ENCODE measurements around the gene PAQR5. TPM values are rescaled to one million over a fixed set of nuclear protein-coding genes. Genes with fewer than 3 reads are reported as not detected.

PAQR5 gene
- total RNA-seq, 1 experiment from 2014 or later, result 2.0 TPM

DNA sequence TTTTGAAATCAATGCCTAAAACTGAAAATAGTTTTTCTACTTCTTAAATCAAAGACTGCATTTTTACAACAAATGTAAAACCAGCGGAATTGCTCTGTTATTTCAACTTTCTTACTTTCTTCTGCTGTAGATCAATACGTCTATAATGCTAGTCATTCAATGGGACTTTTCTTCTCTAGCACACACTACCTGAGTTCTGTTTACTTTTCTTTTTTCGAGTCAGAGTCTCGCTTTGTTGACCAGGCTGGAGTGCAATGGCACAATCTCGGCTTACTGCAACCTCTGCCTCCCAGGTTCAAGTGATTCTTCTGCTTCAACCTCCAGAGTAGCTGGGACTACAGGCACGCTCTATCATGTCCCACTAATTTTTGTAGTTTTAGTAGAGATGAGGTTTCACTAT is 74.7 kb downstream of the PAQR5 start:
- no peak for DNase-seq (ENCODE audit: low read depth, low spot score)
- no peak for TF ChIP-seq POLR2AphosphoS5 (IDR thresholded peaks at IDR 0.05; ENCODE audit: low read depth, low read length)
- TF ChIP-seq TCF7L2 (IDR thresholded peaks at IDR 0.05; ENCODE audit: low read depth, low read length), result no peak
- no peak for TF ChIP-seq SIN3A (IDR thresholded peaks at IDR 0.05; ENCODE audit: borderline replicate concordance, insufficient read depth, low read depth, low read length)
- TF ChIP-seq, protein P1, sequence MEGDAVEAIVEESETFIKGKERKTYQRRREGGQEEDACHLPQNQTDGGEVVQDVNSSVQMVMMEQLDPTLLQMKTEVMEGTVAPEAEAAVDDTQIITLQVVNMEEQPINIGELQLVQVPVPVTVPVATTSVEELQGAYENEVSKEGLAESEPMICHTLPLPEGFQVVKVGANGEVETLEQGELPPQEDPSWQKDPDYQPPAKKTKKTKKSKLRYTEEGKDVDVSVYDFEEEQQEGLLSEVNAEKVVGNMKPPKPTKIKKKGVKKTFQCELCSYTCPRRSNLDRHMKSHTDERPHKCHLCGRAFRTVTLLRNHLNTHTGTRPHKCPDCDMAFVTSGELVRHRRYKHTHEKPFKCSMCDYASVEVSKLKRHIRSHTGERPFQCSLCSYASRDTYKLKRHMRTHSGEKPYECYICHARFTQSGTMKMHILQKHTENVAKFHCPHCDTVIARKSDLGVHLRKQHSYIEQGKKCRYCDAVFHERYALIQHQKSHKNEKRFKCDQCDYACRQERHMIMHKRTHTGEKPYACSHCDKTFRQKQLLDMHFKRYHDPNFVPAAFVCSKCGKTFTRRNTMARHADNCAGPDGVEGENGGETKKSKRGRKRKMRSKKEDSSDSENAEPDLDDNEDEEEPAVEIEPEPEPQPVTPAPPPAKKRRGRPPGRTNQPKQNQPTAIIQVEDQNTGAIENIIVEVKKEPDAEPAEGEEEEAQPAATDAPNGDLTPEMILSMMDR (IDR thresholded peaks at IDR 0.05), result no peak
- TF ChIP-seq, protein P2, sequence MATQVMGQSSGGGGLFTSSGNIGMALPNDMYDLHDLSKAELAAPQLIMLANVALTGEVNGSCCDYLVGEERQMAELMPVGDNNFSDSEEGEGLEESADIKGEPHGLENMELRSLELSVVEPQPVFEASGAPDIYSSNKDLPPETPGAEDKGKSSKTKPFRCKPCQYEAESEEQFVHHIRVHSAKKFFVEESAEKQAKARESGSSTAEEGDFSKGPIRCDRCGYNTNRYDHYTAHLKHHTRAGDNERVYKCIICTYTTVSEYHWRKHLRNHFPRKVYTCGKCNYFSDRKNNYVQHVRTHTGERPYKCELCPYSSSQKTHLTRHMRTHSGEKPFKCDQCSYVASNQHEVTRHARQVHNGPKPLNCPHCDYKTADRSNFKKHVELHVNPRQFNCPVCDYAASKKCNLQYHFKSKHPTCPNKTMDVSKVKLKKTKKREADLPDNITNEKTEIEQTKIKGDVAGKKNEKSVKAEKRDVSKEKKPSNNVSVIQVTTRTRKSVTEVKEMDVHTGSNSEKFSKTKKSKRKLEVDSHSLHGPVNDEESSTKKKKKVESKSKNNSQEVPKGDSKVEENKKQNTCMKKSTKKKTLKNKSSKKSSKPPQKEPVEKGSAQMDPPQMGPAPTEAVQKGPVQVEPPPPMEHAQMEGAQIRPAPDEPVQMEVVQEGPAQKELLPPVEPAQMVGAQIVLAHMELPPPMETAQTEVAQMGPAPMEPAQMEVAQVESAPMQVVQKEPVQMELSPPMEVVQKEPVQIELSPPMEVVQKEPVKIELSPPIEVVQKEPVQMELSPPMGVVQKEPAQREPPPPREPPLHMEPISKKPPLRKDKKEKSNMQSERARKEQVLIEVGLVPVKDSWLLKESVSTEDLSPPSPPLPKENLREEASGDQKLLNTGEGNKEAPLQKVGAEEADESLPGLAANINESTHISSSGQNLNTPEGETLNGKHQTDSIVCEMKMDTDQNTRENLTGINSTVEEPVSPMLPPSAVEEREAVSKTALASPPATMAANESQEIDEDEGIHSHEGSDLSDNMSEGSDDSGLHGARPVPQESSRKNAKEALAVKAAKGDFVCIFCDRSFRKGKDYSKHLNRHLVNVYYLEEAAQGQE (IDR thresholded peaks at IDR 0.05; ENCODE audit: insufficient read depth in 1 of 2, low read depth in 2 of 2, low read length in 1 of 2), result no peak
- no peak for ATAC-seq
- Histone ChIP-seq H3K27ac (ENCODE audit: low read length) (no peak overlapping the region), H3K4me1 (ENCODE audit: control insufficient read depth, insufficient read depth, low read length) (no peaks in the 10 kb centered on the region), H3K36me3 (ENCODE audit: control insufficient read depth, insufficient read depth, low read length) (no peaks in the 10 kb centered on the region), H3K27me3 (ENCODE audit: control insufficient read depth, insufficient read depth, low read length) (no peaks in the 10 kb centered on the region; the same call in 1 of the 2 replicates), H3K9me3 (ENCODE audit: control insufficient read depth, insufficient read depth, low read depth, low read length) (no peaks in the 10 kb centered on the region), H3K4me3 (ENCODE audit: low read depth in 2 of 2, low read length in 2 of 2) (no peak overlapping the region)
- no TSS peak for BruUV-seq (replicated peaks)
- in situ Hi-C loops (cut with HindIII; ENCODE audit: low pct_unique_long_range_greater_than_20kb, low sequenced_read_pairs), result no loop called here
- ChIA-PET CTCF (no interaction called here), POLR2A (no interaction called here)
- intact Hi-C loops (cut with micrococcal nuclease; ENCODE audit: unreplicated experiment), result no loop called here

DNA sequence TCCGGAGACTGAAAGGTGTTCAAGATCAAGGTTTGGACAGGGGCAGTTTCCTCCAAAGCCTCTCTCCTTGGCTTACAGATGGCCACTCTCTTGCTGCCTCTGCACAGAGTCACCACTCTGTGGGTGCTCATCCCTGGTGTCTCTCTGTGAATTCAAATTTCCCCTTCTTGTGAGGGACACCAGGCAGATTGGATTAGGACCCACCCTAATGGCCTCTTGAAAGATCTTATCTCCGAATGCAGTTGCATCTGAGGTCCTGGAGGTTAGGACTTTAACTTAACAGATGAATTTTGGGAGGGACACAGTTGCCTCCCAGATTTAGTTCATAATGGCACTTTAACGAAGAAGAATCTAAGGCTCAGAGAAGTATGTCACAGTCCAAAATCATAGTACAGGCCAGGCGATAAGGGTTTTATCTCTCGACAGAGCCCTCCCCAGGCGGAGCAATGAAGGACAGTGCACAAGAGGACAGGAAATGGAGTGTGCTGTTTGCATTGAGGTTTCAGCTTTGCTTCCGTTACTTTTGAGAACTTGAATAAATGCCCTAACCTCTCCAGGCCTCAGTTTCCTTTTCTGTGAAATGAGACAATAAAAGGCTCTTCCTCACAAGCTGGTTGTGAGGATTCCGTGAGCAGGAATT is 76.6 kb downstream of the PAQR5 start:
- DNase-seq (ENCODE audit: low read depth, low spot score) (no peak), ATAC-seq (no peak)
- intact Hi-C loops (cut with micrococcal nuclease; ENCODE audit: unreplicated experiment), result no loop called here
- in situ Hi-C loops (cut with HindIII; ENCODE audit: low pct_unique_long_range_greater_than_20kb, low sequenced_read_pairs), result no loop called here
- no TSS peak for BruUV-seq (replicated peaks)
- no peaks in the 10 kb centered on the region; the same call in 1 of the 2 replicates for H3K27me3 ChIP-seq (ENCODE audit: control insufficient read depth, insufficient read depth, low read length)
- no peak overlapping the region for H3K27ac ChIP-seq (ENCODE audit: low read length)
- no peaks in the 10 kb centered on the region for H3K4me1 ChIP-seq (ENCODE audit: control insufficient read depth, insufficient read depth, low read length)
- no peaks in the 10 kb centered on the region for H3K9me3 ChIP-seq (ENCODE audit: control insufficient read depth, insufficient read depth, low read depth, low read length)
- ChIA-PET CTCF (no interaction called here), POLR2A (no interaction called here)
- TF ChIP-seq SIN3A (IDR thresholded peaks at IDR 0.05; ENCODE audit: borderline replicate concordance, insufficient read depth, low read depth, low read length) (no peak), POLR2AphosphoS5 (IDR thresholded peaks at IDR 0.05; ENCODE audit: low read depth, low read length) (no peak), TCF7L2 (IDR thresholded peaks at IDR 0.05; ENCODE audit: low read depth, low read length) (no peak)
- TF ChIP-seq, protein P1 (IDR thresholded peaks at IDR 0.05), result no peak
- TF ChIP-seq, protein P2 (IDR thresholded peaks at IDR 0.05; ENCODE audit: insufficient read depth in 1 of 2, low read depth in 2 of 2, low read length in 1 of 2), result no peak
- H3K36me3 ChIP-seq (ENCODE audit: control insufficient read depth, insufficient read depth, low read length), result no peaks in the 10 kb centered on the region
- H3K4me3 ChIP-seq (ENCODE audit: low read depth in 2 of 2, low read length in 2 of 2), result no peak overlapping the region
